AG04450 (cell line): Measurements from ENCODE around the gene PDE4D. TPM values are rescaled to one million over a fixed set of nuclear protein-coding genes. Genes with fewer than 3 reads are reported as not detected.

Experiments used
- CTCF ChIA-PET: fragments of 300-600, 350-600 bp; formaldehyde crosslinking; extraction: SDS; loops from one replicate; lab custom pipeline; 2022; ENCODE audit warnings: antibody characterized with exemption, inconsistent platforms; lab: Charles Lee
- POLR2A ChIA-PET: fragments of 350-600 bp; formaldehyde crosslinking; extraction: SDS; loops from one replicate; lab custom pipeline; 2021; ENCODE audit warnings: antibody characterized with exemption, inconsistent platforms; lab: Yijun Ruan, JAX
- DNase-seq: peaks from one replicate; pipeline ENCODE4 v3.0.0-alpha.2; 2011; ENCODE audit warnings: low read depth, low spot score
- H3K27ac ChIP-seq: one replicate; pipeline ENCODE4 v1.5.1; 2012; ENCODE audit warnings: low read depth, low read length, control low read depth
- H3K27me3 ChIP-seq: one replicate; pipeline ENCODE4 v1.6.0; 2012; ENCODE audit warnings: low read length; ENCODE audit not compliant: control insufficient read depth, insufficient read depth
- H3K4me3 ChIP-seq: 2 replicates; pipeline ENCODE4 v1.5.1; 2011; ENCODE audit warnings: mild to moderate bottlenecking, low read depth, low read length, control low read depth
- H3K9me3 ChIP-seq: 2 replicates; pipeline ENCODE4 v1.5.1; 2012; ENCODE audit warnings: low read length; ENCODE audit not compliant: control insufficient read depth, insufficient read depth
- CTCF ChIP-seq: IDR thresholded peaks from 2 replicates; pipeline ENCODE4 v1.5.1; 2011; ENCODE audit warnings: low read depth, low read length, control low read depth, inconsistent platforms
- polyA plus RNA-seq: library from polyadenylated mRNA; depleted of rRNA; stranded (reverse); fragments of >200 nt; gene quantifications from 2 replicates; pipeline ENCODE4 v1.2.3, GENCODE V29; 2011

PDE4D gene
- polyA plus RNA-seq, 1 experiment: 12.0 TPM

DNA sequence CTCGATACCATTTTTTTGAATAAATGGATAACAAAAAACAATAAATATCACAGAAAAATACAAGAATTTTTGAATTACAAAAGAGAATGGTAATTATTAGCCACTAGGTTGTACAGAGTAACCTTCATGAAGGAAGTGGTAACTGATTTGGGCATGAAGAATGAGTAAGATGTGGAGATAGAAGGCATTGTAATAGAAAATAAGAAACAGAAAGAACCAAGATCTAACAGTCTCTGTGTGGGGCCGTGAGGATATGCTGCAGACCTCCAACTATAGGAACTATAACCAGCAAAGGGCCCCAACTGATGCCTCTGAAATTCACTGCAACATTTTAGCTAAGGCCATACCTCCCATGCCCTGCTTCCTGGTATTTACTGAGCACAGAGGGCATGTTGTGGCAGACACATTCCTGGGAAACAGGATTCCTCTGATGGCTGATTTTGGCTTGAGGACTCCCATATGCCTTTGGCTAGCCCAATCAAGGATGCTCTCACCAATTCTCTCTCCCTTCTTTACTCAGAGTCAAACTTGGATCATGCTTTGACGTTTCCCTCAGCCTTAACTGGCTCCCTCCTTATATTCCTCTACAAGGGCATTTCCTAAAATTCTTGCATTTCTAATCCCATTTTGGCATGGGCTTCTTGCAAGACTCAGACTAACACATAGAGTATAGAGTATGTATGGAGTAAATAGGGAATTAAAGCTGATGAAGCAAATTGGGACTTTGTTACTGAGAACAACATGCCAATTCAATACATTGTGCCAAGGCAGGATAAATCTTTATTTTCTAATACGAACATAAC lies 208.9 kb downstream of the PDE4D start:
- Histone ChIP-seq H3K27ac (no peak overlapping the region), H3K4me3 (no peak overlapping the region), H3K27me3 (no peaks in the 10 kb centered on the region), H3K9me3 (no peaks in the 10 kb centered on the region)
- ChIA-PET POLR2A (no interaction called here), CTCF (interaction anchor here (0.6 to 1.7 kb wide), 2 partner anchors 8 to 11 kb away, joined by 3 to 4 read pairs; no protein-coding TSS in a partner anchor)
- no peak for DNase-seq
- TF ChIP-seq CTCF: no peak

- CTCF ChIA-PET: no interaction called here
- POLR2A ChIA-PET: no interaction called here
- Histone ChIP-seq H3K4me3 (no peak overlapping the region), H3K27me3 (no peaks in the 10 kb centered on the region), H3K9me3 (no peaks in the 10 kb centered on the region), H3K27ac (no peak overlapping the region)
- TF ChIP-seq CTCF: no peak
- DNase-seq: no peak
Measured at GRCh38 chr5:59683311-59683710, 210.2 kb downstream of the PDE4D start.

DNA sequence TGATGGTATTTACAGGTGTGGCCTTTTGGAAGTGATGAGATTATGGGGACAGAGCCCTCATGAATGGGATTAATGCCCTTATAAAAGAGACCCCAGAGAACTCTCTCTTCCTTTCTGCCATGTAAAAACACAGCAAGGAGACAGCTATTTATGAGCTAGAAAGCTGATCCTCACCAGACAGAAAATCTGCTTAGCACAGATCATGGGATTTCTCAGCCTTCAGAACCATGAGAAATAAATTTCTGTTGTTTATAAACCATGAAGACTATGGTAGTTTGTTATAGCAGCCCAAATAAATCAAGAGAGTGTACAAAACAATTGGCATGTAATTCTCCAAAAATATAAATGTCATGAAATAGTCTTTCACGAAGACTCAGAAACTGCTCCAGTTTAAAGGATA lies 211.0 kb downstream of the PDE4D start:
- ChIA-PET POLR2A (no interaction called here), CTCF (interaction anchor here (1.8 kb wide), 1 partner anchor 9 kb away, joined by 10 read pairs; no protein-coding TSS in a partner anchor)
- no peaks in the 10 kb centered on the region for H3K27me3 ChIP-seq

GRCh38 chr5:59678943-59679342 lies 214.6 kb downstream of the PDE4D start:
- Histone ChIP-seq H3K9me3 (no peaks in the 10 kb centered on the region), H3K27ac (no peak overlapping the region), H3K4me3 (no peak overlapping the region), H3K27me3 (no peaks in the 10 kb centered on the region)
- no peak for TF ChIP-seq CTCF
- POLR2A ChIA-PET: no interaction called here
- DNase-seq: no peak
- CTCF ChIA-PET: no interaction called here

More for the DNA sequence above, 211.0 kb downstream of the PDE4D start:
- H3K27ac ChIP-seq: no peak overlapping the region
- H3K4me3 ChIP-seq: no peak overlapping the region
- no peak for DNase-seq
- no peaks in the 10 kb centered on the region for H3K9me3 ChIP-seq
- no peak for TF ChIP-seq CTCF

GRCh38 chr5:59674763-59675162 lies 218.8 kb downstream of the PDE4D start:
- H3K27me3 ChIP-seq: no peaks in the 10 kb centered on the region
- TF ChIP-seq CTCF: no peak
- no peak overlapping the region for H3K27ac ChIP-seq
- CTCF ChIA-PET: interaction anchor here (1.0 to 6.8 kb wide), 7 partner anchors 10 to 783 kb away, joined by 3 to 92 read pairs (median 4); no protein-coding TSS in a partner anchor
- H3K4me3 ChIP-seq: no peak overlapping the region
- POLR2A ChIA-PET: no interaction called here
- no peak for DNase-seq
- no peaks in the 10 kb centered on the region for H3K9me3 ChIP-seq
